Naive B cell (primary cell): ENCODE data around the gene ADAMTS9. TPM values are rescaled to one million over a fixed set of nuclear protein-coding genes. Genes with fewer than 3 reads are reported as not detected.

Experiments used
- ATAC-seq, 2 donors: fragments of 150-1000 bp; cut with Tn5 transposase; 2 replicates each; pipeline ENCODE4 v1.10.0; 2021; ENCODE audit warnings: low read depth in 2 of 2, mild to moderate bottlenecking in 2 of 2, moderate library complexity in 2 of 2
- DNase-seq: peaks from one replicate; pipeline ENCODE4 v3.0.0; 2022
- H3K27ac Mint-ChIP-seq, 6 donors: one replicate each; pipeline ENCODE4 v1.8.0; 2020 to 2022; ENCODE audit warnings: mild to moderate bottlenecking in 6 of 6, mixed read lengths in 6 of 6, moderate library complexity in 5 of 6, inconsistent platforms in 2 of 6
- H3K27me3 Mint-ChIP-seq, 3 donors: one replicate each; pipeline ENCODE4 v1.8.0; 2021 to 2022; ENCODE audit warnings: mixed read lengths in 3 of 3, mild to moderate bottlenecking in 1 of 3
- H3K36me3 Mint-ChIP-seq, 2 donors: one replicate each; pipeline ENCODE4 v1.8.0; 2020 to 2022; ENCODE audit warnings: mixed read lengths in 2 of 2, inconsistent platforms in 1 of 2, mild to moderate bottlenecking in 1 of 2
- H3K4me1 Mint-ChIP-seq, 3 donors: one replicate each; pipeline ENCODE4 v1.8.0; 2020 to 2022; ENCODE audit warnings: mixed read lengths in 3 of 3, inconsistent platforms in 1 of 3, mild to moderate bottlenecking in 1 of 3, moderate library complexity in 1 of 3
- H3K4me3 Mint-ChIP-seq, 8 donors: one replicate each; pipeline ENCODE4 v1.8.0; 2020 to 2022; ENCODE audit warnings: mild to moderate bottlenecking in 8 of 8, mixed read lengths in 8 of 8, moderate library complexity in 8 of 8, inconsistent platforms in 2 of 8
- H3K9me3 Mint-ChIP-seq, 7 donors: one replicate each; pipeline ENCODE4 v1.8.0; 2020 to 2022; ENCODE audit warnings: mixed read lengths in 7 of 7, mild to moderate bottlenecking in 5 of 7, inconsistent platforms in 2 of 7, moderate library complexity in 1 of 7
- polyA plus RNA-seq, 6 donors: library from polyadenylated mRNA; unstranded; fragments of 300-500 nt; fragmentation: Illumina TruSeq; gene quantifications; one replicate each; pipeline ENCODE4 v1.2.3, GENCODE V29; 2021; ENCODE audit warnings: low read depth in 6 of 6

Gene ADAMTS9
- polyA plus RNA-seq, 6 donors from 2014 or later = not detected

GRCh38 chr3:64655160-64655559 is 32.6 kb downstream of the ADAMTS9 start:
- no peak for ATAC-seq
- no peak for DNase-seq
- no peak overlapping the region for H3K27ac Mint-ChIP-seq
- H3K36me3 Mint-ChIP-seq = no peaks in the 10 kb centered on the region
- no peaks in the 10 kb centered on the region for H3K4me1 Mint-ChIP-seq
- H3K27me3 Mint-ChIP-seq = no peaks in the 10 kb centered on the region
- no peak overlapping the region for H3K4me3 Mint-ChIP-seq
- H3K9me3 Mint-ChIP-seq = peaks cover 0 to 7% (median 1%) of the 10 kb centered on the region in 7 donors

GRCh38 chr3:64654013-64654412 is 33.8 kb downstream of the ADAMTS9 start:
- no peak for DNase-seq
- H3K27me3 Mint-ChIP-seq = no peaks in the 10 kb centered on the region
- H3K27ac Mint-ChIP-seq = no peak overlapping the region
- no peak for ATAC-seq
- peaks cover 0 to 7% (median 1%) of the 10 kb centered on the region in 7 donors for H3K9me3 Mint-ChIP-seq
- H3K36me3 Mint-ChIP-seq = no peaks in the 10 kb centered on the region
- no peaks in the 10 kb centered on the region for H3K4me1 Mint-ChIP-seq
- no peak overlapping the region for H3K4me3 Mint-ChIP-seq

- DNase-seq (no peak), ATAC-seq (no peak)
- no peaks in the 10 kb centered on the region for H3K27me3 Mint-ChIP-seq
- H3K27ac Mint-ChIP-seq = no peak overlapping the region
- H3K36me3 Mint-ChIP-seq = no peaks in the 10 kb centered on the region
- H3K4me3 Mint-ChIP-seq = no peak overlapping the region
- H3K9me3 Mint-ChIP-seq = peaks cover 0 to 7% (median 1%) of the 10 kb centered on the region in 7 donors
- no peaks in the 10 kb centered on the region for H3K4me1 Mint-ChIP-seq
Measured at GRCh38 chr3:64653101-64653500, 34.7 kb downstream of the ADAMTS9 start.

GRCh38 chr3:64651741-64652241 is 36.0 kb downstream of the ADAMTS9 start:
- no peaks in the 10 kb centered on the region for H3K4me1 Mint-ChIP-seq
- DNase-seq = no peak
- no peaks in the 10 kb centered on the region for H3K27me3 Mint-ChIP-seq
- no peaks in the 10 kb centered on the region for H3K36me3 Mint-ChIP-seq
- no peak overlapping the region for H3K27ac Mint-ChIP-seq
- H3K9me3 Mint-ChIP-seq = peaks cover 0 to 7% (median 1%) of the 10 kb centered on the region in 7 donors
- no peak for ATAC-seq
- no peak overlapping the region for H3K4me3 Mint-ChIP-seq

GRCh38 chr3:64651303-64651702 is 36.5 kb downstream of the ADAMTS9 start:
- peaks cover 0 to 6% (median 1%) of the 10 kb centered on the region in 7 donors for H3K9me3 Mint-ChIP-seq
- H3K27ac Mint-ChIP-seq = peak overlapping the region in 1 of 6 donors; percentile 22
- DNase-seq = no peak
- H3K27me3 Mint-ChIP-seq = no peaks in the 10 kb centered on the region
- H3K4me3 Mint-ChIP-seq = no peak overlapping the region
- no peaks in the 10 kb centered on the region for H3K4me1 Mint-ChIP-seq
- no peaks in the 10 kb centered on the region for H3K36me3 Mint-ChIP-seq
- no peak for ATAC-seq

- no peak overlapping the region for H3K27ac Mint-ChIP-seq
- DNase-seq = no peak
- no peaks in the 10 kb centered on the region for H3K36me3 Mint-ChIP-seq
- no peak overlapping the region for H3K4me3 Mint-ChIP-seq
- peaks cover 0 to 6% (median 1%) of the 10 kb centered on the region in 7 donors for H3K9me3 Mint-ChIP-seq
- H3K27me3 Mint-ChIP-seq = no peaks in the 10 kb centered on the region
- ATAC-seq = no peak
- no peaks in the 10 kb centered on the region for H3K4me1 Mint-ChIP-seq
Measured at GRCh38 chr3:64650715-64651114, 37.1 kb downstream of the ADAMTS9 start.

GRCh38 chr3:64650096-64650622 is 37.6 kb downstream of the ADAMTS9 start:
- H3K9me3 Mint-ChIP-seq = peaks cover 0 to 6% (median 1%) of the 10 kb centered on the region in 7 donors
- no peaks in the 10 kb centered on the region for H3K27me3 Mint-ChIP-seq
- DNase-seq = no peak
- no peaks in the 10 kb centered on the region for H3K4me1 Mint-ChIP-seq
- H3K4me3 Mint-ChIP-seq = no peak overlapping the region
- no peak for ATAC-seq
- no peaks in the 10 kb centered on the region for H3K36me3 Mint-ChIP-seq
- H3K27ac Mint-ChIP-seq = no peak overlapping the region

- ATAC-seq = no peak
- no peak for DNase-seq
- Mint-ChIP-seq H3K4me3 (no peak overlapping the region), H3K36me3 (no peaks in the 10 kb centered on the region), H3K4me1 (no peaks in the 10 kb centered on the region), H3K27ac (no peak overlapping the region), H3K27me3 (no peaks in the 10 kb centered on the region), H3K9me3 (peaks cover 0 to 9% (median 2%) of the 10 kb centered on the region in 7 donors)
Measured at GRCh38 chr3:64648927-64649906, 38.6 kb downstream of the ADAMTS9 start.

GRCh38 chr3:64647825-64648224 is 40.0 kb downstream of the ADAMTS9 start:
- Mint-ChIP-seq H3K36me3 (no peaks in the 10 kb centered on the region), H3K27ac (no peak overlapping the region), H3K4me1 (no peaks in the 10 kb centered on the region), H3K9me3 (peaks cover 0 to 9% (median 2%) of the 10 kb centered on the region in 7 donors), H3K4me3 (no peak overlapping the region), H3K27me3 (no peaks in the 10 kb centered on the region)
- DNase-seq (no peak), ATAC-seq (no peak)

GRCh38 chr3:64645243-64645642 is 42.6 kb downstream of the ADAMTS9 start:
- ATAC-seq = no peak
- Mint-ChIP-seq H3K9me3 (peaks cover 0 to 15% (median 5%) of the 10 kb centered on the region in 7 donors), H3K27me3 (no peaks in the 10 kb centered on the region)

GRCh38 chr3:64644483-64644882 is 43.3 kb downstream of the ADAMTS9 start:
- H3K27me3 Mint-ChIP-seq = no peaks in the 10 kb centered on the region
- peaks cover 0 to 15% (median 5%) of the 10 kb centered on the region in 7 donors for H3K9me3 Mint-ChIP-seq
- ATAC-seq = no peak
- H3K4me3 Mint-ChIP-seq = no peak overlapping the region
- H3K36me3 Mint-ChIP-seq = no peaks in the 10 kb centered on the region
- no peak overlapping the region for H3K27ac Mint-ChIP-seq
- H3K4me1 Mint-ChIP-seq = no peaks in the 10 kb centered on the region
- DNase-seq = no peak

More at GRCh38 chr3:64645243-64645642, 42.6 kb downstream of the ADAMTS9 start:
- no peaks in the 10 kb centered on the region for H3K4me1 Mint-ChIP-seq
- no peak overlapping the region for H3K4me3 Mint-ChIP-seq
- no peak for DNase-seq
- no peak overlapping the region for H3K27ac Mint-ChIP-seq
- no peaks in the 10 kb centered on the region for H3K36me3 Mint-ChIP-seq

- peaks cover 0 to 11% (median 5%) of the 10 kb centered on the region in 7 donors for H3K9me3 Mint-ChIP-seq
- H3K4me3 Mint-ChIP-seq = no peak overlapping the region
- DNase-seq = no peak
- H3K4me1 Mint-ChIP-seq = no peaks in the 10 kb centered on the region
- no peak overlapping the region for H3K27ac Mint-ChIP-seq
- H3K27me3 Mint-ChIP-seq = no peaks in the 10 kb centered on the region
- no peaks in the 10 kb centered on the region for H3K36me3 Mint-ChIP-seq
- ATAC-seq = no peak
Measured at GRCh38 chr3:64642327-64643151, 45.3 kb downstream of the ADAMTS9 start.

GRCh38 chr3:64638981-64639481 is 48.8 kb downstream of the ADAMTS9 start:
- no peak for DNase-seq
- Mint-ChIP-seq H3K9me3 (peaks cover 0 to 6% (median 3%) of the 10 kb centered on the region in 7 donors), H3K4me3 (no peak overlapping the region), H3K27me3 (no peaks in the 10 kb centered on the region), H3K4me1 (no peaks in the 10 kb centered on the region), H3K36me3 (no peaks in the 10 kb centered on the region), H3K27ac (no peak overlapping the region)
- no peak for ATAC-seq
